ENCODE data around the gene GAS2L1. TPM values are rescaled to one million over a fixed set of nuclear protein-coding genes. Genes with fewer than 3 reads are reported as not detected.

GAS2L1 gene
- total and polyA plus RNA-seq, 2 of the 4 experiments (the other 2 are of a cell fraction): 1.4 to 15.6 TPM

DNA sequence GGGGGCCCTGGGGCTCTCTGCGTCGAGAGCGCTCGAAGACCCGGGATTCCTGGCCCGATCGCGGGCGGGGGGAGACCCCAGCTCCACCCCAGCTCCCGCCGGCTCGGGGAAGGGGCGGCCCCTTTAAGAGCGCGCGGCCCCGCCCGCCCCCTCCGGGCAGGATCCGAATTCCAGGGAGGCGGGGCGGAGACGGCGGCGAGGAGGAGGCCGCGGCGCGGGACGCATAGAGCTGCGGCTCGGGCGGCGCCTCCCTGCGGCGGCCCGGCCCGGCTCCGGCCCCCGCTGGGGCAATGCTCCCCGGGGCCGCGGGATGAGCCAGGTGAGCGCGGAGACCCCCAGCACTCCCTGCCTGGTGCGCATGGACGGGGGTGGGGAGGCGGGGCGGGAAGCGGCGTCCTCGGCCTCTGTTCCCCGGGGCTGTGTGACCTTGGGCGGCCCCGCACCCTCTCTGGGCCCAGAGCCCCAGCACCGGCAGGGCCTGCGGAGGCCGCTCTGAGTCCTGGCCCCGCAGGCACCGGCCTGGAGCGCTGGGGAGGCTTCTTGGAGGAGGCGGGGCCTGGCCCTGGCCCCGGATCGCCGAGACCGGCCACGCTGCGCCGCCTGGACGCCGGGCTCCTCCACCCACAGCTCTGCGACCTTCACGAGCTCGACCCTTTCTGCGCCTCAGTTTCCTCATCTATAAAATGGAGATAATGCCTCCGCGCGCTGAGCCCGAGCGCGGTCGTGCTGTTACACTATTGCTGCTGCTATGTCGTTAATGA lies 565 bp downstream of the GAS2L1 start (continued):
- no peak for TF ChIP-seq RAD21 (IDR thresholded peaks at IDR 0.05; ENCODE audit: low read length)
- TF ChIP-seq NFE2L2 (IDR thresholded peaks at IDR 0.05; ENCODE audit: low read depth, low read length): no peak
- TF ChIP-seq SMC3 (IDR thresholded peaks at IDR 0.05; ENCODE audit: low read depth, low read length): no peak

DNA sequence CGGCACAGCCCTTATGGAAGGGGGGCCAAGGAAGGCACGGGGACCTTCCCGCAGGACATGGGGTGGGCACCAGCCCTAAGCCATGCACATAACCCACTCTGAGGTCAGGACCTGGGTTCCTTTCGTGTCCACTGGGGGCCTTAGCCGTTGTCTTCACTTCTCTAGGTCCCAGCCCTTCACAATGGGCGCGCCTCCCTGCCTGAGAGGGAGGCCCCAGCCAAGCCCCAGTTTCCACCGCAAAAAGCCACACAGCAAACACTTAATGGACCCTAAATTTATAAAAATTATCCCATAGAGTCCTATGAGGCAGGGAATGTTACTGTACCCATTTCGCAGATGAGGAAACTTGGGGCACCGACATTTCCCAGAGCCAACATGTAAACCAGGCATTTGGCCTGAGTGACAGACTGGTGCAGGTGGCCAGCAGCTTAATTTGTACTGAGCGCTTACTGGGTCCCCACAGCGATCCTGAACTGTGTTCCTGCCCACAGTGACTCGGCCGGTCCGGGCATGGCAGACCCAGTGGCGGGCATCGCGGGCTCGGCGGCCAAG lies 1.2 kb downstream of the GAS2L1 start:
- Histone ChIP-seq H3K23ac (ENCODE audit: low read depth, low read length) (peak overlapping the region; percentile 95), H3K4me3 (ENCODE audit: insufficient read depth, low read depth, low read length) (peak overlapping the region; percentile 67), H2AFZ (replicated peaks; ENCODE audit: low read length, poor library complexity) (peak overlapping the region; percentile 81), H4K8ac (ENCODE audit: low read depth in 2 of 2, low read length in 2 of 2) (peak overlapping the region in 1 of 2 experiments; percentile 75; a peak in 1 of 4 replicates), H2BK5ac (ENCODE audit: low read depth, low read length, poor library complexity, severe bottlenecking) (peak overlapping the region; percentile 22), H3K9me3 (ENCODE audit: control insufficient read depth, insufficient read depth, low read length) (no peaks in the 10 kb centered on the region), H3K79me1 (ENCODE audit: low read depth in 1 of 2, low read length in 2 of 2) (peaks cover 8 to 42% of the 10 kb centered on the region in 2 experiments; a peak in 3 of 4 replicates), H4K20me1 (ENCODE audit: insufficient read depth, low read length) (peaks cover 20% of the 10 kb centered on the region), H2BK120ac (ENCODE audit: low read depth, low read length) (peak overlapping the region; percentile 26; the same call in 1 of the 2 replicates), H3K9me1 (ENCODE audit: insufficient read depth, low read length) (peaks cover 5% of the 10 kb centered on the region; the same call in 1 of the 2 replicates), H2AK5ac (ENCODE audit: low read depth, low read length) (peak overlapping the region; percentile 52), H3K27me3 (ENCODE audit: control insufficient read depth, insufficient read depth, low read length) (no peaks in the 10 kb centered on the region), H2BK15ac (ENCODE audit: low read depth, low read length) (no peak overlapping the region), H4K91ac (ENCODE audit: insufficient read depth, low read depth, low read length) (peak overlapping the region; percentile 17; the same call in 1 of the 2 replicates), H2BK20ac (ENCODE audit: low read depth, low read length) (no peak overlapping the region), H3K4me2 (ENCODE audit: low read depth, low read length) (peak overlapping the region; percentile 88), H3K4ac (ENCODE audit: low read depth, low read length) (peak overlapping the region; percentile 74), H3K9ac (ENCODE audit: low read depth, low read length) (peak overlapping the region; percentile 78), H2AK9ac (replicated peaks; ENCODE audit: low read depth, low read length, poor library complexity) (peak overlapping the region; percentile 99), H3K36me3 (ENCODE audit: control insufficient read depth, insufficient read depth, low read length) (no peaks in the 10 kb centered on the region), H3K4me1 (ENCODE audit: control insufficient read depth, insufficient read depth, low read length) (peaks cover 17% of the 10 kb centered on the region), H3K27ac (ENCODE audit: insufficient read depth, low read length) (peak overlapping the region; percentile 74), H3K56ac (ENCODE audit: extremely low read depth, insufficient read depth, low read length) (no peak overlapping the region), H3K14ac (replicated peaks; ENCODE audit: low read depth, low read length) (peak overlapping the region; percentile 75), H4K5ac (ENCODE audit: low read depth, low read length) (peak overlapping the region; percentile 52), H3K18ac (ENCODE audit: low read depth, low read length) (no peak overlapping the region)
- no TSS peak for BruUV-seq (replicated peaks)
- intact Hi-C loops (cut with micrococcal nuclease): no loop called here
- no peak for ATAC-seq (ENCODE audit: low read depth)
- in situ Hi-C loops (cut with MboI; ENCODE audit: low sequenced_read_pairs): no loop called here
- POLR2A ChIA-PET (ENCODE audit: unreplicated experiment): no interaction called here
- no peak for DNase-seq
- 58% methylated on average over 7 of the region's 20 CpGs; no CpG with 5 or more reads in 1 of the 2 experiments for WGBS, 2 experiments (ENCODE audit: extremely low coverage in 2 of 2, insufficient read length in 1 of 2)
- dilution Hi-C loops (cut with HindIII; ENCODE audit: low sequenced_read_pairs, unreplicated experiment): no loop called here
- CTCF ChIA-PET: no interaction called here
- TF ChIP-seq MAZ (IDR thresholded peaks at IDR 0.05; ENCODE audit: borderline replicate concordance, low read depth, low read length): no peak
- TF ChIP-seq MAFK (IDR thresholded peaks at IDR 0.05; ENCODE audit: low read depth, low read length): no peak
- TF ChIP-seq POLR2A (IDR thresholded peaks at IDR 0.05; ENCODE audit: low read depth, low read length): no peak
- TF ChIP-seq FOS (IDR thresholded peaks at IDR 0.05; ENCODE audit: low read depth, low read length): no peak
- no peak for TF ChIP-seq CEBPB (IDR thresholded peaks at IDR 0.05; ENCODE audit: low read depth, low read length)
- TF ChIP-seq RFX5 (IDR thresholded peaks at IDR 0.05; ENCODE audit: low read depth, low read length): no peak
- TF ChIP-seq CHD1 (IDR thresholded peaks at IDR 0.05; ENCODE audit: low read depth, low read length): no peak
- TF ChIP-seq BHLHE40 (IDR thresholded peaks at IDR 0.05; ENCODE audit: low read depth, low read length): no peak
- TF ChIP-seq RAD21 (IDR thresholded peaks at IDR 0.05; ENCODE audit: low read length): no peak
- TF ChIP-seq, protein P1, sequence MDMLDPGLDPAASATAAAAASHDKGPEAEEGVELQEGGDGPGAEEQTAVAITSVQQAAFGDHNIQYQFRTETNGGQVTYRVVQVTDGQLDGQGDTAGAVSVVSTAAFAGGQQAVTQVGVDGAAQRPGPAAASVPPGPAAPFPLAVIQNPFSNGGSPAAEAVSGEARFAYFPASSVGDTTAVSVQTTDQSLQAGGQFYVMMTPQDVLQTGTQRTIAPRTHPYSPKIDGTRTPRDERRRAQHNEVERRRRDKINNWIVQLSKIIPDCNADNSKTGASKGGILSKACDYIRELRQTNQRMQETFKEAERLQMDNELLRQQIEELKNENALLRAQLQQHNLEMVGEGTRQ (IDR thresholded peaks at IDR 0.05; ENCODE audit: low read depth, low read length): no peak
- TF ChIP-seq ELK1 (IDR thresholded peaks at IDR 0.05; ENCODE audit: borderline replicate concordance, low read depth, low read length): no peak

All from IMR-90 (cell line).